DOHH2 (cell line): Measurements from ENCODE around the gene CTNNBL1.
"Not testable (repeated sequence)": the region's sequence is repeated elsewhere in the genome, so short reads cannot be mapped to it uniquely, and the experiment has no call there.

ENCODE experiments used
- H3F3A ChIP-seq: fragments of 200-600 bp; sonication (generic), shearing (Covaris generic); 2 replicates; pipeline ENCODE4 v1.6.0; 2016; ENCODE audit warnings: antibody characterized with exemption, mild to moderate bottlenecking; ENCODE audit not compliant: control insufficient read depth, insufficient read depth
- H3K27ac ChIP-seq: fragments of 200-600 bp; sonication (generic); 2 replicates; pipeline ENCODE4 v1.5.1; 2014; ENCODE audit warnings: low read depth, mild to moderate bottlenecking, low read length, moderate library complexity
- H3K27me3 ChIP-seq: fragments of 200-600 bp; sonication (generic); 2 replicates; pipeline ENCODE4 v1.6.1; 2014; ENCODE audit warnings: mild to moderate bottlenecking, low read length, mixed read lengths; ENCODE audit not compliant: control insufficient read depth
- H3K36me3 ChIP-seq: fragments of 200-600 bp; sonication (generic); 2 replicates; pipeline ENCODE4 v1.6.1; 2014; ENCODE audit warnings: mild to moderate bottlenecking, low read length, moderate library complexity, mixed read lengths; ENCODE audit not compliant: control insufficient read depth
- H3K4me1 ChIP-seq: fragments of 200-600 bp; sonication (generic); 2 replicates; pipeline ENCODE4 v1.6.1; 2014; ENCODE audit warnings: mild to moderate bottlenecking, low read length, mixed read lengths; ENCODE audit not compliant: control insufficient read depth
- H3K4me2 ChIP-seq: fragments of 200-600 bp; sonication (generic); 2 replicates; pipeline ENCODE4 v1.6.0; 2014; ENCODE audit warnings: mild to moderate bottlenecking, low read length, moderate library complexity
- H3K4me3 ChIP-seq: fragments of 200-600 bp; sonication (generic); 2 replicates; pipeline ENCODE4 v1.5.1; 2014; ENCODE audit warnings: mild to moderate bottlenecking, low read length, mixed read lengths
- H3K79me2 ChIP-seq: fragments of 200-600 bp; sonication (generic); 2 replicates; pipeline ENCODE4 v1.6.1; 2014; ENCODE audit warnings: mild to moderate bottlenecking, low read length, mixed read lengths; ENCODE audit not compliant: control insufficient read depth
- H3K9me2 ChIP-seq: fragments of 200-600 bp; sonication (generic); replicated peaks from 2 replicates; pipeline ENCODE4 v1.6.1; 2014; ENCODE audit warnings: mild to moderate bottlenecking, low read length, mixed read lengths; ENCODE audit not compliant: control insufficient read depth
- H3K9me3 ChIP-seq: fragments of 200-600 bp; sonication (generic); 2 replicates; pipeline ENCODE4 v1.6.1; 2014; ENCODE audit warnings: antibody characterized with exemption, low read length, mixed read lengths; ENCODE audit not compliant: control insufficient read depth, insufficient read depth
- H4K20me1 ChIP-seq: fragments of 200-600 bp; sonication (generic); 2 replicates; pipeline ENCODE4 v1.6.0; 2014; ENCODE audit warnings: low read depth, mild to moderate bottlenecking, antibody characterized with exemption, low read length, moderate library complexity; ENCODE audit not compliant: control insufficient read depth, insufficient read depth
- CTCF ChIP-seq: fragments of 200-600 bp; sonication (generic); IDR thresholded peaks from one replicate; pipeline ENCODE4 v1.5.1; 2014; ENCODE audit warnings: antibody characterized with exemption, mild to moderate bottlenecking, low read depth, low read length; ENCODE audit not compliant: poor library complexity, severe bottlenecking
- EZH2phosphoT487 ChIP-seq: fragments of 200-600 bp; sonication (generic); IDR thresholded peaks from 2 replicates; pipeline ENCODE4 v1.6.1; 2017; ENCODE audit warnings: borderline replicate concordance, mild to moderate bottlenecking, antibody characterized with exemption, low read length, moderate library complexity, mixed read lengths

Gene CTNNBL1

DNA sequence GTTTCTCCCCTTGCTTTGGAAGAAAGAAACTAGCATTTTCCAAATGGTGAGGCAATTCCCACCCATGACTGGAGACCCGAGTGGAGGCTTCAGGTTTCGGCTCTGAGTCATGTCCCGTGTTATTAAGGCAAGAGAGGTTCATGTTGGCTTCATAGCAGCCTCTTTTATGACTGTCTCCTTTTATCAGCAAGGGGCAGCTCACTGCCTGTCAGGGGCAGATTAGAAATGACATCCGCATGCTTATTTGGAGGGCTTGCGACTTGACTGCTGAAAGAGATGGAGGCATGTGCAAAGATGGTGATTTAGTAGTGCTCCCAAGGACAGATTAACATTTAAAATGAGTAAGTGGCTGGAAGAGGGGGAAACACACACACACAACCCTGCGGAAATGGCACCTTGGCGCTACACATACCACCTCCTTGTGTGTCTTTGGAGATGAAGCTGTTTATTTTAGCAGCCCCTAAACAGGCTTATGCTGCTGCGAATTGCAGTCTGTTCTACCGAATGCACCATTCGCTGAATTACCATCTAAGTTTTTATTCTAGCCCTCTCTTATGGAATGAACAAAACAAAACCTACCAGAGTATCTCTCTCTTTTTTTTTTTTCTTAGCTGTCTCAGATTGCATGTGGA is 157.0 kb downstream of the CTNNBL1 start:
- TF ChIP-seq CTCF = no peak
- TF ChIP-seq EZH2phosphoT487 = no peak
- Histone ChIP-seq H3K9me2 (no peaks in the 10 kb centered on the region), H4K20me1 (no peaks in the 10 kb centered on the region), H3K4me3 (no peak overlapping the region), H3K27me3 (no peaks in the 10 kb centered on the region), H3K27ac (no peak overlapping the region), H3K79me2 (no peaks in the 10 kb centered on the region), H3F3A (no peaks in the 10 kb centered on the region), H3K9me3 (no peaks in the 10 kb centered on the region), H3K4me1 (peaks cover 22% of the 10 kb centered on the region), H3K4me2 (no peak overlapping the region), H3K36me3 (no peaks in the 10 kb centered on the region; the same call in 1 of the 2 replicates)

DNA sequence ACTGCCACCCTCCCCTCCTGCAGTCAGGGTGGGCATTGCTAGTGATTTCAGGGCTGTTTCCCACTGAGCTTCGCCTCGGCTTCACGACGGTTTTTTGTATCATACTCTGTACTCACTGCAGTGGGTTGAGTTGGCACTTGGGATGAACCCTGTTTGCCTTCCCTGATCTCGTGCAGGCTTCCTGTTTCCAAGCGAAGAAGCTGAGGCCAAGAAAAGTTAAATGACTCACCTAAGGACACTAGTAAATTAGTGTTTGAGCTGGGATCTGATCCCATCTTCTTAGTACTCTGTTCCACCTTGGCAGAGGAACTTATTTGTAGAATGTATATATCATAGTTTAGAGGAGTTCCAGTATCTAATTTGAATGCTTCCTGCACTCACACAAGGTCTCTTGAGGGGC is 158.8 kb downstream of the CTNNBL1 start:
- no peaks in the 10 kb centered on the region for H3F3A ChIP-seq
- H3K36me3 ChIP-seq = no peaks in the 10 kb centered on the region; the same call in 1 of the 2 replicates
- no peaks in the 10 kb centered on the region for H3K27me3 ChIP-seq
- H3K9me2 ChIP-seq = no peaks in the 10 kb centered on the region
- peaks cover 22% of the 10 kb centered on the region for H3K4me1 ChIP-seq
- TF ChIP-seq CTCF = no peak
- no peak for TF ChIP-seq EZH2phosphoT487
- H3K9me3 ChIP-seq = no peaks in the 10 kb centered on the region
- H3K4me3 ChIP-seq = no peak overlapping the region
- 0 out of 2 replicates have a peak, but pooled peaks cover 4% of the 10 kb centered on the region for H4K20me1 ChIP-seq
- no peak overlapping the region for H3K4me2 ChIP-seq
- no peaks in the 10 kb centered on the region for H3K79me2 ChIP-seq
- H3K27ac ChIP-seq = no peak overlapping the region

GRCh38 chr20:37853823-37854375 is 160.1 kb downstream of the CTNNBL1 start:
- Histone ChIP-seq H3K27ac (no peak overlapping the region), H3K79me2 (no peaks in the 10 kb centered on the region), H3K4me3 (no peak overlapping the region), H3K4me2 (no peak overlapping the region; the same call in 1 of the 2 replicates), H3K27me3 (no peaks in the 10 kb centered on the region), H3K4me1 (peaks cover 22% of the 10 kb centered on the region), H3K9me2 (no peaks in the 10 kb centered on the region), H4K20me1 (0 out of 2 replicates have a peak, but pooled peaks cover 4% of the 10 kb centered on the region), H3K36me3 (no peaks in the 10 kb centered on the region; the same call in 1 of the 2 replicates), H3F3A (no peaks in the 10 kb centered on the region), H3K9me3 (no peaks in the 10 kb centered on the region)
- no peak for TF ChIP-seq CTCF
- TF ChIP-seq EZH2phosphoT487 = no peak

GRCh38 chr20:37856034-37856433 is 162.2 kb downstream of the CTNNBL1 start:
- not testable (repeated sequence) for H3K9me3 ChIP-seq, H3K27ac ChIP-seq, H3F3A ChIP-seq, H3K79me2 ChIP-seq, H4K20me1 ChIP-seq, H3K27me3 ChIP-seq, H3K4me2 ChIP-seq, H3K4me3 ChIP-seq, H3K9me2 ChIP-seq
- H3K4me1 ChIP-seq = peaks cover 18% of the 10 kb centered on the region
- H3K36me3 ChIP-seq = peaks cover 11% of the 10 kb centered on the region
